Nephron (organoid): ENCODE measurements around the gene EFCAB14.

ENCODE experiments used
- H3K27ac Mint-ChIP-seq, 3 experiments: 2 replicates each; pipeline ENCODE4 v1.8.0; 2020; ENCODE audit warnings: mixed read lengths in 3 of 3, mild to moderate bottlenecking in 2 of 3, moderate library complexity in 1 of 3
- H3K27me3 Mint-ChIP-seq: 2 replicates; pipeline ENCODE4 v1.8.0; 2021; ENCODE audit warnings: low read depth, mild to moderate bottlenecking, moderate library complexity, mixed read lengths
- H3K36me3 Mint-ChIP-seq: 2 replicates; pipeline ENCODE4 v1.8.0; 2020; ENCODE audit warnings: low read depth, mixed read lengths
- H3K4me1 Mint-ChIP-seq: 2 replicates; pipeline ENCODE4 v1.8.0; 2020; ENCODE audit warnings: mixed read lengths
- H3K4me3 Mint-ChIP-seq, 3 experiments: 2 replicates each; pipeline ENCODE4 v1.8.0; 2020; ENCODE audit warnings: mild to moderate bottlenecking in 3 of 3, mixed read lengths in 3 of 3, moderate library complexity in 2 of 3
- H3K9me3 Mint-ChIP-seq: 2 replicates; pipeline ENCODE4 v1.8.0; 2020; ENCODE audit warnings: mixed read lengths
- CTCF ChIP-seq, 3 experiments: fragments of 200-600 bp; sonication (generic); IDR thresholded peaks; one replicate each; pipeline ENCODE4 v1.5.0; 2021; ENCODE audit warnings: antibody characterized with exemption in 3 of 3; ENCODE audit not compliant: unreplicated experiment in 3 of 3

EFCAB14 gene

GRCh38 chr1:46718727-46719622, at the start of gene EFCAB14:
Gene EFCAB14 (minus strand): TSS chr1:46719114. CDS start chr1:46718087, 1,027 bp downstream.
- H3K9me3 Mint-ChIP-seq, result no peaks in the 10 kb centered on the region
- H3K4me3 Mint-ChIP-seq, result peak within 1 kb of the TSS; percentile 95 to 99 (median 98)
- peaks cover 8% of the 10 kb centered on the region for H3K27me3 Mint-ChIP-seq
- peak within 1 kb of the TSS; percentile 79 to 91 (median 81) for H3K27ac Mint-ChIP-seq
- H3K4me1 Mint-ChIP-seq, result peaks cover 31% of the 10 kb centered on the region
- peaks cover 13% of the 10 kb centered on the region for H3K36me3 Mint-ChIP-seq
- no peak for TF ChIP-seq CTCF (IDR thresholded peaks at IDR 0.05; ENCODE audit: unreplicated experiment in 3 of 3)

- Mint-ChIP-seq H3K9me3 (peaks cover 34% of the 10 kb centered on the region), H3K36me3 (no peaks in the 10 kb centered on the region), H3K4me3 (no peak overlapping the region), H3K27ac (no peak overlapping the region), H3K27me3 (peaks cover 15% of the 10 kb centered on the region), H3K4me1 (no peaks in the 10 kb centered on the region)
- TF ChIP-seq CTCF (IDR thresholded peaks at IDR 0.05; ENCODE audit: unreplicated experiment in 3 of 3), result no peak
Measured at GRCh38 chr1:46768445-46768844, 49.5 kb upstream of the EFCAB14 start.

GRCh38 chr1:46767649-46768282, 48.9 kb upstream of the EFCAB14 start:
- H3K27ac Mint-ChIP-seq, result no peak overlapping the region
- no peaks in the 10 kb centered on the region for H3K4me1 Mint-ChIP-seq
- no peaks in the 10 kb centered on the region for H3K36me3 Mint-ChIP-seq
- peaks cover 34% of the 10 kb centered on the region for H3K9me3 Mint-ChIP-seq
- H3K27me3 Mint-ChIP-seq, result peaks cover 21% of the 10 kb centered on the region
- H3K4me3 Mint-ChIP-seq, result no peak overlapping the region
- TF ChIP-seq CTCF (IDR thresholded peaks at IDR 0.05; ENCODE audit: unreplicated experiment in 3 of 3), result no peak

- TF ChIP-seq CTCF (IDR thresholded peaks at IDR 0.05; ENCODE audit: unreplicated experiment in 3 of 3), result no peak
- H3K9me3 Mint-ChIP-seq, result peaks cover 4% of the 10 kb centered on the region
- peaks cover 32% of the 10 kb centered on the region for H3K27me3 Mint-ChIP-seq
- peak overlapping the region in 1 of 3 experiments; percentile 30 for H3K27ac Mint-ChIP-seq
- H3K36me3 Mint-ChIP-seq, result no peaks in the 10 kb centered on the region
- no peak overlapping the region for H3K4me3 Mint-ChIP-seq
- H3K4me1 Mint-ChIP-seq, result no peaks in the 10 kb centered on the region
Measured at GRCh38 chr1:46764402-46764801, 45.5 kb upstream of the EFCAB14 start.

GRCh38 chr1:46761740-46762139, 42.8 kb upstream of the EFCAB14 start:
- peaks cover 43% of the 10 kb centered on the region for H3K27me3 Mint-ChIP-seq
- H3K4me3 Mint-ChIP-seq, result no peak overlapping the region
- H3K27ac Mint-ChIP-seq, result no peak overlapping the region
- H3K4me1 Mint-ChIP-seq, result peaks cover 12% of the 10 kb centered on the region
- TF ChIP-seq CTCF (IDR thresholded peaks at IDR 0.05; ENCODE audit: unreplicated experiment in 3 of 3), result no peak
- H3K9me3 Mint-ChIP-seq, result no peaks in the 10 kb centered on the region
- H3K36me3 Mint-ChIP-seq, result no peaks in the 10 kb centered on the region
